SK-N-MC (cell line): ENCODE results near the gene ABLIM2.

Experiments
- EZH2 ChIP-seq: fragments of 200-600 bp; sonication (generic); IDR thresholded peaks from one replicate; pipeline ENCODE4 v1.6.1; 2017; ENCODE audit warnings: antibody characterized with exemption
- POLR2AphosphoS5 ChIP-seq: IDR thresholded peaks from 2 replicates; pipeline ENCODE4 v1.6.1; 2012; ENCODE audit warnings: mild to moderate bottlenecking, low read depth, low read length, borderline replicate concordance

DNA sequence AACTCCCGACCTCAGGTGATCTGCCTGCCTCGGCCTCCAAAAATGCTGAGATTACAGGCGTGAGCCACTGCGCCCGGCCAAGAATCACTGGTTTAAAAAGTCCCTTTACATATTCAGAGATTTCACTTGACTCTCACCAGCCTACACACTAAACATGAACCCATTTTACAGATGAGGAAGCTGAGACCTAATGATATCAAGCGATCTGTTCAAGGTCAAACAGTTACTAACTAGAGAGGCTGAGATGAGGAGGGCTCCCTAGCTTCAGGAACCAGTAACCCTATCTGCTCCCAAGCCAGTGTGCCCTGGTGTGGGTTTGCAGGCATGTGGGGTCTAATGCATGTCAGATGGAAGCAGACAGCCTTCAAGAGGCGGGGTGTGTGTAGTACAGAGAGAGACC lies 159.3 kb downstream of the ABLIM2 start:
- no peak for TF ChIP-seq EZH2
- TF ChIP-seq POLR2AphosphoS5, result no peak
